Measurements from ENCODE around the gene SECISBP2.

Gene SECISBP2

DNA sequence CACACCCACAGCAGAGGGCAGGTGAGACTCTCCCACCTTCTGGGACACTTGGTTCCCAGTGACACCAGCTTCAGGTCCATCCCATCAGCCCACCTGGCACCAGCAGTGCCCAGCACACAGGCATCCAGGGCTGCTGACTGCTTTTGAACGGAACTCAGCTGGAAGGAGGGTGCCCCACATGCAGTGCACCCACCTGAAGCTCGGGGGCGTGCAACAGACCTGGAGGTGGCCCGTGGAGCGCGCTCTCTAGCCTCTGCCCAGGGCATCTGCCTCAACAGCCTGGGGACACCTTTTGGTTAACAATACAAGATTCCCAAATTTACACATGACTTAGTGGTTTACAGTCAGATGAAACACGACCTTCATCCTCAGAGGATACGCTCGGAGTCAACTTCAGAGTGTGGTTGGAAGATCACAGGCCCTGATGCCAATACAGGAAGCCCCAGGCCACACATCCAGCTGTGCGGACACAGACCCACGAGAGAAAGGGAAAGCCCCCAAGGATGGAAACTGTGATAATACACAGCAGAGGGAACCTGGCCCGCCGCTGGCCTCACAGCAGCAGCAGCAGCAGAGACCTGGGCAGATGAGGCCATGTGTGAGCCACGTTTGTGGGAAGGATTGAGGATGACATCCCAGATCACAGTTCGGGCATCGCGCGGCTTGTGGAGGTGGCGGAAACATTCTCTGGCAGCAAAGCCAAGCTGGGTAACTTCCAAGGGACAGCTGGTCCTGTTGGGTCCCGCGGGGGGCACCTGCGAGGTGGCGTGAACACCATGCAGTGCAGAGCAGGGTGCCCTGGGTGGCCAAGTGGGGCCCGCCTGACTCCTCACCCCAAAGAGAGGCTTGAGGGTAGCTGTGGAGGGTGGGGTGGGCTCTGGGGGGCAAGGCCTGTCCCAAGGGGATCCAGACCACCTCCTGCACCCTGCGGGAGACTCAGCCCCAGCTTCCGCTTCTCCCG is 64.0 kb downstream of the SECISBP2 start:
- DNase-seq: no peak

DNA sequence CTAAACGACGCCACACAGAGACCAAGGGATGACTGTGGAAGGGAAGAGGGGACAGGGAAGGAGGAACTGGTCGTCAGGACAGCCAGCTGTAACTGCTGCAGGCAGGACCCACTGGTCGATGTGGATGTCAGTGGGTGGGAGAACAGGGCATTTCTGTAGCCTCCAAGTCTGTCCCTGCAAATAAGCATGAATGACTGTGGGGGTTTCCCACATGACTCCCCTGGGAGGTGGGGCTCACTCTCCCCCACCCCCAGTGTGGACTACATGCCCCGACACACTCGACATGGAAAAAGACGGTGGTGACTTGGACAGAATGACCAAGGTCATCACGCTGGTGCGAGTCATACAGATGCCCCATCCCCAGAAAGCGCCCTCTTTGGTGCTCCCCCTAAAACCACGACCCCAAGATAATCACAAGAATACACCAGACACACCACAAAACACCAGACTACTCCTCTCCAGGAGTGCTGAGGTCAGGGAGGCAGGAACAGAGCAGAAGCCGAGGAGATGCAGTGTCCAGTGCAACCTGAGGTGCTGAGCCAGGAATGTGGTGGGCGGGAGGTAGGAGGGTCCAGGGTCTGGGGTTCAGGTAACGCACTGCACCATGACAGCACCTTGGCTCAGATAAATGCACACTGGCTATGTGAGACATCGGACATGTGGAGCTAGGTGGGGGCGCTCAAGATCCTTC is 64.9 kb downstream of the SECISBP2 start:
- no peak for DNase-seq

DNA sequence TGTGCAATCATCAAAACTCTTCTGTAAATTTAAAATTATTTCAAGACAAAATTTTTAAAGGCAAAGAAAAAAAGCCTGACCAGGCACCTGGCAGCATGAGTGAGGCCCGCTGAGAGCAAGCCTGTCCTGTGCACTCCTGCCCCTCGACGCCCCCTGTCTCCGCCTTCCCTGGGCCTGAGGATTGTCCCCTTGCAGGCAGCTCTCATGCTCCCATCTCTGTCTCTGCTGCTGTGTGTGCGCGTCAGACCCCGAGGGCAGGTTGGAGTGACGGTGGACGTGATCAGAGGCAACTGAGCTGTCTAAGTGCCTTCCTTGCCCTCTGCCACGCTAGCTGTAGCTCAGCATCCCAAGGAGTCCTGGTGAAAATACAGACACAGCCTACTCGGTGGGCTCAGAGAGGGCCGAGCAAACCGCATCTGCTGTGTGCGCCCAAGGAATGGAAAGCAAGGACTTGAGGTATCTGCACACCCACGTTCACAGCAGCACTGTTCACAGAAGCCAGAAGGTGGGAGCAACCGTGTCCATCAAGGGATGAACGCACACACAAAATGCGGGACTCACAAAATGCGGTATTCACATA is 65.5 kb downstream of the SECISBP2 start:
- no peak for DNase-seq

DNA sequence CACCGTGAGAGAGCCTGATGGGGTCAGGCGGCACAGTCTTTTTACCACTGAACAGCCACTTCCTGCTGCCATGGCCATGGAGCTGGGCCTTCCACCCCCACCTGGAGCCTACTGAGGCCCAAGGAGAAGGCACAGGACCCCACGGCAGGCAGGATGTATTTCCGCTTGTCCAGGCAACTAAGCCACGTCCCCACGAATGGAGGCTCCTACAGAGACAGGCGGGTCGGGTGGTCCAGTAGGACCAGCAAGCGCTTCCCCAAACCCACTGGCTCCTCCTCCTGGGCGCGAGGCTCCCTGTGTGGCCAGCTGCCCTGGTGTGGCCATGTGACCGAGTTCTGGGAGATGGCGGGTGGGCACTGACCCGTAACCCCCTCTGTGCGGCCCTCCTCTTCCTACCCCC is 66.5 kb downstream of the SECISBP2 start:
- DNase-seq: no peak

DNA sequence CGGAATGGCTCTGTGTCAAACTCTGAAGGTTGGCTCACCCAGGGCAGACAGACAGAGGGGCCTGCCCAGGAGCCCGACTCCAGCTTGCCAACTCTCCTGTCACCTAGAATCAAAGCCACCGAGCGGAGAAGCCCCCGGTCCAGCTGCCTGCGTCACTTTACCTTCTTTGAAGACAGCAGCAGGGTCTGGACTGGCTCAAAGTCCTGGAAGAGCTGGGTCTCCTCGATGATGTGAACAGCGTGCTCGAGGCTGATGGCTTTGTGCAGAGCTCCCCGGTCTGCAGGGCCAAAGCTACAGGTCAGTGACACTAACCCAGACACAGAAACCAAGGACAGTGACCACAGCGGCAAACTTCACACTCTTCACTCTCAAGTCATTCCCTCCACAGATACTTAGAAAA is 67.9 kb downstream of the SECISBP2 start:
- no peak for DNase-seq

DNA sequence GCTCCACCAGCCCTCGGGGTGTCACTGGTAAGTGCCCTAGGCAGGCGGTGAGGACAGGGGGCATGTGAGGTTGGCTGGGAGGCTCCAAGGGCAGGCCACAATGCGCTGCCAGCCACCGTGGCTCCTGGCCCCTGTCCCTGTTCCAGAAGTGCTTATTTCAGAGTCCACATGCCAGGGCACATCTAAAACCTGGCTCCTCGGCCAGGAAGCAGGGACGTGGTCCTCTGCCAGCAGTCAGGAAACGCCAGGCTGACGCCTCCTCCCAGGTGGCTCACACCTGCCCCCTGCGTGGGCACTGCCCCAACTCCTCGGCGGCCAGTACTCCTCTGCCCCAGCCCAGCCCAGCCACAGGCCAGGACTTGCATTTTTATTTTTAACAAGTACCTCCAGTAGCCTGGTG is 68.5 kb downstream of the SECISBP2 start:
- DNase-seq: no peak

DNA sequence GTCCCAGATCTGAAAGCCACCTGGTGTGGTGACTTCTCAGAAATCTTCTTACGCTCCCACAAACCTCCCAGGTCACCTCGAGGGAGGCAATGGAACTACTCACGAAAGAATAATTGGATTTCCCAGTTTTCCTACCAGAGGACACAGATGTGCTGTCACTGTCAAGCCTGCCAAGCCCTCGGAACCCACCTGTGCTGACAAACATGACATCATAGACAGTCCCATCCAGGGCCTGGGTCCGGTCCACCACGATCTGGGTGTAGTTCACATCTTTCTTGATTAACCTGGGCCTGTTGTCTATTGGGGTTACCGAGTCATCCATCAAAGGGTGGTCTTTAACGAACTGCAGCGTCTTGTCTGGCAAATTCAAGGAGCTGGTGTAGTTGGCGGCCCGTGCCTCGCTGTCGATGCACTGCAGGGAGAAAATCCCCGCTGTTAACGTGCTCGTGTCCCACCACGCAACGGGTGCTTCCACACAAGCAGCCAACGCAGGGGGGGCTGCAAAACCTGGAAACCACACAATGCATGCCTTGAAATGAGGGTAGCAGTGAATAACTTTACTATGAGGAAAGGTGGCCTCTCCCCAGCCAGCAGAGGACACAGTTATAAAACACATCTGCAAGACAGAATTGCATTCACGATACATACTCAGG is 69.0 kb downstream of the SECISBP2 start:
- DNase-seq: no peak

DNA sequence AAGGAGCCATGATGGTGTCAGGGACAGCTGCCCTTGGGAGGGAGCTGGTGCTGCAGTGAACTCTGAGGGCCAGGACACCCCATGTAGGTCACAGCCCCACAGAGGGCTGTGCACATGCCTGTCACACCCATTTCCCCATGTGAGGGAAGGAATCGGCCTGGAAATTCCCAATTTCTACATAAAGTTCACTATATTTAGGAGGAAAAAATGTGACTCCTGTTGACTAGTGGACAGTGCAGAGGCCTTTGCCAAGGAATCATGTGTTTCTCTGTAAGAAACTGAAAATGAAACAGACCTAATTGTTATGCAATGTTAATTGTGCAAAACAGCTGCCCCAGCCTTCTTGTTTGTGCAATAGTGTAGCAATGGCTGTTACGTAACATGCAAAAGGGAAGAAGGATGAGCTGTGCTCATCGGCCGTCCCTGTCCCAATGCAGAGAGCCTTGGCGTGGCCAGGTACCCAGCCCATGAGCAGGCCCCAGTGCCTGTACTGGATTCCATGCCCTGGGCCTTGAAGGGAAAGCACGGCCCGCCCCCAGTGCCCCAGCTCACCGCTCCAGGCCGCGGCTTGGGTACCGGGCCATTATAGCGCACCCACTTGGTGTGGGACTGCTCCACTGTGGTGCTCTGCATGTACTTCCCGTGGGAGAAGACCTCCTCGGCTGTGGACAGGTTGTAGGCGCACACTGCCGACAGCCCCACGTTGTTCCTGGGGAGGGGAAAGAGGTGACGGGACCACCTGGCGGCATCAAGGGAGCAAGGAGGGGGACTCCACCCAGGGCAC is 70.0 kb downstream of the SECISBP2 start:
- DNase-seq: no peak

DNA sequence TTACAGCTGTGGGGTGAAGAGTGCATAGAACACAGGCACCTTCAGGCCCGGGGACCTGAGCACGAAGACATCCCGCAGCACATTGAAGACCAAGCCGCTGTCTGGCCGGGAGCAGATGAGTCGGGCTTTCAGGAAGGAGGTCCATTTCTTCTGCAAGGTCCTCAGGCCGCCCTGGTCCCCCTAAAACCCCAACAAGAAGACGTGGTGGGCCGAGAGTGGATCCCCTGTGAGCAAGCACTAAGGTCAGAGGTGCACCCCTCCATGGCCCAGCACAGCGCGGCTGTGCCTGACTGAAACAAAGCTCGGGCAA is 70.5 kb downstream of the SECISBP2 start:
- no peak for DNase-seq

DNA sequence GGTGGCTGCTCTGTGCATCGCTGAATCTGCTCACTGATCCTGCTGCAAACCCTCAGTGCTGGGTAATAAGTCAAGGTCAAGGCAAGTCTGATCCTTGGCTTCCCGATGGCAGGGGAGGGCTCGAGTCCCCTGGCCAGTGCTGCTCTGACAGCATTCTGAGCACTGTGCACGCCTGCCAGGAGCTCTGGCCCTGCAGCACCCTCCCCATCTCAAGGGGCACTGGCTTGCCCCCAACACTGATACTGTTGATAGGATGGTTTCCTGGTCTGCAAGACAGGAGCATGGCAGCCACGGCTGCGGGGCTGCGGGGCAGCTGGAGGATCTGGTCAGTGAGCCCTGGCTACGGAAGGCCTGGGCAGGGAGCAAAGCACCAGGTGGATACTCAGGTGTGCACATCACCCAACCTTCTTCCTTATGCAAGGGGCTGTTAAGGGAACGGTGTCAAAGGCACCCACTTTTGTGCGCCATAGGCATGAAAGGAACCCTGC is 71.8 kb downstream of the SECISBP2 start:
- DNase-seq: no peak

DNA sequence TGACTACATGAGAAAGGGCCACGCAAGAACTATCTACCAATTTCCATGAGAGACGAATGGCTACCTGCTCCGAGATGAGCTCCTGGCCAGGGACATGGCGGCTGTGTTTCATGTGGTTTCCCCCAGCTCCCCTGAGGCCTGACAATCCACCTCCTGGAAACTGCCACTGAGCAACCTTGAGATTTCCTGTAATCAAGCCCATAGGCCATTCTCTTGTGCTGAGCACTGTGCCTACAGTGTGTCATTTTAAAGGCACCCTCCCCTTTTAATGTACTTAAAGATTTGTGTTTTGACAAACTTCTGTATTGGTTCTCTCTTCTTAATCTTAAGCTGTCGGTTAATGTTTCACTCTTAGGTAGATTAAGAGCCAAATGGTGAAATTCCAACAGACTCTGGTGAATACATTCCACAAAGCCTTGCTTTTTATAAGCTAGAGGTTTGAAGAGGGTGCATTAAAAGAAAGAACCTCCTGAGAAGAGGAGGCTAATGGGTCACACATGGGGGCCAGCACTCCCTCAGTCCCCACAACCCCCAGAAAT is 72.3 kb downstream of the SECISBP2 start:
- no peak for DNase-seq

DNA sequence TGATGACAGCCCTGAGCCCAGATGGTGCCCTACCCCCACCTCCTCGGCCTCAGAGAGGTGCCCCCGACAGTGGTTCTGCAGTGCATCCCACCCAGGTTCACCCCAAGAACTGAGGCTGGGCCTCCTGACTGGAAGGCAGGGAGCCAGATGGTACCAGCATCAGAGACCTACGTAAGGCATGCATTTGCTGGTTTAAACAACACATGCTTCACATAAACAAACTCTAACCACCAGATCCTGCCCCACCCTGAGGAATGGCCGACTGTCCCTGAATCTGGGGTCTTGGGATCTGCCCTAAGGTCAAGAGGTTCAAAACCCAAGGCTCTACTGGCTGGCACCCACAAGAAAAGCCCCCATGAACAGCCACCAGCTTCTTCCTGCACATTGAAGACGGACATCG is 73.3 kb downstream of the SECISBP2 start:
- no peak for DNase-seq

DNA sequence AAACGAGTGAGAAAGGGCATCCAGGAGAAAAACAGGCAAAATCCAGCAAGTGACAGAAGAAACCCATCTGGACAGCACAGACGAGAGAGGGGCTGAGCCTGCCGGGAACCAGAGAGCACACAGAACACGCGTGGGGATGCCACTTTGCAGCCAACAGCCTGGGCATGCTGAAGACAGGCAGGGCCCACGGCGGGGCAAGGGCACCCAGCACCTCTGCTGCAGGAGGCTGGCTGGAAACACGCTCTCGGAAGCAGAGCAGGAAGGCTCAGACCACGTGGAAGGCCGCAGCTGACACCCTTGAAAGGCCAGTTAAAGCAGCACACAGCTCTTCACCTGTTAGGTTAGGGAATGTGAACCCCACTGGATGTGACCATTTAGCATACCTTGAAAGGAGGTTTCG is 76.1 kb downstream of the SECISBP2 start:
- DNase-seq: no peak

DNA sequence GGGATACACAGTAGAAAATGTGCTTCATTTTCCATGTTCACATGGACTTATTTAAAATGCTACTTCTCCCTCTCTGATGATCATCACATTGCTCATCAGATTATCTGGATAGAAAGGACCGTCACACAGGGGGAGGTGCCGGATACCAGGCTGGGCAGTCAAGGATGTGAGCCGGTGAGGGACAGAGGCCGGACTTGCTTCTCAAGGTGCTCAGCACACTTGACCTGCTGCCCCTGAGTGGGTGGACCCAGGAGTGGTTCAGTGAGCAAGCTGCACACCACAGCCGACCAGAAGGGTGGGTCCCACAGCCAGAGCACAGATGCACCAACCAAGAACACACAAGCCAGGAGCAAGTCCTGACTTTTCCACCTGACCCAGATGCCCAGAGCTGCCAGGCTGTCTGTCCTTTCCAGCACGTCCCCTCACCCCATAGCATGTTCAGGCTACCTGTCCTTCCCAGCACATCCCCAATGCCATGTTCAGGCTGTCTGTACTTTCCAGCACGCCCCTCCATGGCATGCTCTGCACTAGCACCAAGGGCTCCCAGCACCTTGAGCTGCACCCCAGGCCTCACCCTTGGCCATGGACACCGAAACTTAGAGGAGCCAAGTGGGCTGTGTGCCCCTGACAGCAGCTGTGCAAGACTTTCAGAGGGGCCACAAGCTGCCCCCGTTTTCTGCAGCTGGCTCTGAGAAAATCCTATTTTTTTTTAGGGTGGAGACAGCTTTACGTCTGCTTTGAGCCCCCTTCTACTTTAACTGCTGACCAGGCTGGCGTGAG is 77.8 kb downstream of the SECISBP2 start:
- DNase-seq: no peak

DNA sequence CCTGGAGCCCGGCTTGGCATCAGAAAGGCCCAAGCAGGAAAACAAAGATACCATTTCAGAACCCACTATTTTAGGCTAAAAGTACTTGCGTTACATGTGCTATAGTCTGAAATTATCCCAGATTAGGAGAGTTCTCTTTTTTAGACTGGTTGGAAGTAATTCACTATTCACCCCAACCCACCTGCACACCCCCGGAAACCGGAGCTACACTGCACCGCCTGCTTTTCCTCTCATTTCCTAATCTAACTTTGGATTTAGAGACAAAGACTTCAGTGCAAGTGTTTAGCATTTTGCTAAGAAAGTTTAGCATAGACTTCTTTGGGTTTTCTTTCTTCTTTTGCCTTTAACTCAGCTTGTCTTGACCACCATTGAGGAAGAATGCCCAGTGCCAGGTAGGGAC is 79.2 kb downstream of the SECISBP2 start:
- no peak for DNase-seq

DNA sequence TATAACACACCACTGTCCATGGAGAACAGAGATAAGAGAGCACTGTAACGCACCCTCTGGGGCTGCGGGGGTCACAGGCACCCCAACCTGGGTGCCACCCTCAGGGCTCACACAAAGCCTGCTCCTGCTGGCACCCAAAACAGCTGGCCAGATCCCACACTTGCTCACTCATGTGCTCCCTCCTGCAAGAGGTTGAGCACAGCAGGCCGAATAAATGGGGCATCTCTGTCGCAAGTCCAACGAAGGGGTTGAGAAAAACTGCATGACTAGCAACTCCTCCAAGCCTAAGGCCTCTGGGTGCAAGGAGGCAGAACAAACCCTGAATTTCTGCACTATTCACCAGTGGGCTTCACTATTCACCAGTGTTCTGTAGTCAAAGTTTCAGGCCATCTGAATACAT is 80.3 kb downstream of the SECISBP2 start:
- DNase-seq: no peak

DNA sequence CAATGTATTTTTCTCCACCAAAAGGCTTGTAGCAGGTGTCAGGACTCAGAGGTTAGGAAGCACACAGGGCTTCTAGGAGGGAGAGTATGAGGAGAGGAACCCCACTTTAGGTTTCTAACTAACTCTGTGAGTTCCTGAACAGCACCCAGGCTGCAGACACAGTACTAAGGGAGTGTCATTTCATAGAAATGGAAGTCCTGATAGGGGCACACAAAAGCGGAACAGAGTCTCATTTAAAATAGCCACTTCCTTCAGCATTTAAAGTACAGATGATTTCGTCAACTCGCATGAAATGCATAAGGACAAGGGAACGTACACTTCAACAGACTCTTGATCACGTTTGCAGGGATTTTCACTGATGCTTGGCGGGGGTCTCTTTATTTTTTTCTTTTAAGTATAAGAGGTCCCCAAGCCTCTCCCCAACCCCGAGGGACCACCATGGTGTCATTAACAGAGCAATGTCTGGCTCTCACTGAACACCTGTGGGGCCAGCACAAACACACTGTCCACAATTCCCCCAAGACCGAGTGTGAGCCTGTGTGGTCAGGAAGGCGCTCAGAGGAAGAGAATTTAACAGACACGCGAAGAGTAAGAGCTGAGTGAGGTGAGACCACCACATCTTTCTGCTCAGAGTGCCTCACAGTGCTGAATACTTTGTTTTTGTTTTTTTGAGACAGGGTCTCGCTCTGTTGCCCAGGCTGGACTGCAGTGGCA is 82.3 kb downstream of the SECISBP2 start:
- no peak for DNase-seq

DNA sequence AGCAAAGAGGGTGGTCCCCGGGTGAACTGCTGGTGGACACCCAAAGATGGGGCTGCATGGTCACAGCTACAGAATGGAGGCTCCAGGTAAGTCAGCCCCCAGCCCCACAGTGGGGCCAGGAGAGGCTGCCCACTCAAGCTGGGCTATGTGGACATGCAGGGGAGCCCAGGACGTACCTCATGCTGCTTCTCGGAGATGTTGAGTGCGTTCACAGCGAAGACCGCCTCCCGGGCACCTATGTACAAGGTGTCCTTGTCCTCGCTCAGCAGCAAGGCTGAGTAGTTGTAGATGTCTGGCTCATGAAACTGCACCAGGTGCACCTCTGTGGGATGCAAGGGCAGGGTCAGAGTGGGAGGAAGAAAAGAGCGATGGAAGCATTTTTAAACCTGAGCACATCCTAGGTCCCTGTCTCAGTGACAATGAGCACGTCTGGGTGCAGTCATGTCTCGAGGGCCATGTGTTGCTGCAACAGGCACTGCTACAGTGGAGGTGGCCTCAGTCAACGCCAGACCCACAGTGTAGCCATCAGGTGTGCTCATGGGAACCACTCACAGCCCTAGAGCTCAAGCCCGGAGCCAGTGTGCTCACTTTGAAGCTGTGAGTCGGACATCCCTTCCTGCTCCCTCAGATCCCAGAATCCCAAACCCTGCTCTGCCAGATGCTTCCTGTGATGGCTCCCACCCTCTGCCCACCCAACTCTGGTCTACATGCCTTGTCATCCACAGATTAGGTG is 84.6 kb downstream of the SECISBP2 start:
- no peak for DNase-seq

DNA sequence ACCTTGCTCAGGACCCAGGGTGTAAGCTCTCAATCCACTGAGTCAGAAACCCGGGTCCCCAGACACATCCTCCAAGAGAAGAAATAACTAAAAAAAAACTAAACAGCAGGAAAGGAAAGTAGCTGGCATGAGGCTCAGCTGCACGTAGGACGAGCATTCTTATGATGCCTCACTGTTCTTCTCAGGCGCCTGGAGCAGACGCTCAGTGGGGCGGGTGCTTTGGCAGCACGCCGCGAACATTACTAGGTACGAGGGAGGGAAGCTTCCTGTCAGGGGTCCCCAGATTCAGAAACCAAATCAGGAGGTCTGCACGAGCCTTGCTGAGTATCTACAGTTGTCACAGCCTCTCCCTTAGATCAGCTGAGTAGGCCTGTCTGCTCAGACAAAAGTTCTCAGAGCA is 85.8 kb downstream of the SECISBP2 start:
- DNase-seq: no peak

DNA sequence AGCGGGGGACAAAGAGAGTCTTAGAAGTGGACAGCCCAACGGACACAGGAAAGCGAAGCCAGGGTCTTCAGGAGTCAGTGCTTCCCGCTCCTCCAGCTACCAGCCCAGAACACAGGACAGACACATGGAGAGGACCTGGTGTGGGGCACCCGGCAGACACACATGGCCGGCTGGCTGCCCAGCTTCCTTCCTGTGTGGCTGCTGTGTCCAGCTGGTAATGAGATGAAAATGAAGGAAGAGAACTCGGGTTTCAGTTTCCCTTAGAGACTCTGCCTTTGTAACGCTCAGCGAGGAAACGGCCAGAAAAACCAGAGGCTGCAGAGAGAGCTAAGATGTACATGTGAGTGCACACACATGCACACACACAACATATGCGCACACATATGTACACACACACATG is 87.5 kb downstream of the SECISBP2 start:
- peak; percentile 22 for DNase-seq

All from right kidney (tissue), 1 donor.